H9 (cell line): ENCODE data around the gene PLN. TPM values are rescaled to one million over a fixed set of nuclear protein-coding genes. Genes with fewer than 3 reads are reported as not detected.

ENCODE experiments used
- DNase-seq: peaks from one replicate; pipeline ENCODE4 v3.0.0-alpha.2; 2017
- H2AFZ ChIP-seq: one replicate; pipeline ENCODE4 v1.6.1; 2013; ENCODE audit warnings: mild to moderate bottlenecking, low read length, control low read depth, moderate library complexity
- H2AK5ac ChIP-seq: 2 replicates; pipeline ENCODE4 v1.6.1; 2013; ENCODE audit warnings: low read length, control low read depth, mixed read lengths; ENCODE audit not compliant: insufficient read length
- H2BK120ac ChIP-seq: one replicate; pipeline ENCODE4 v1.6.1; 2013; ENCODE audit warnings: low read depth, mild to moderate bottlenecking, low read length, control low read depth, inconsistent platforms; ENCODE audit not compliant: poor library complexity, severe bottlenecking
- H2BK12ac ChIP-seq: 2 replicates; pipeline ENCODE4 v1.6.1; 2013; ENCODE audit warnings: low read length, control low read depth, mixed read lengths, low read depth; ENCODE audit not compliant: insufficient read length
- H2BK15ac ChIP-seq: 2 replicates; pipeline ENCODE4 v1.6.1; 2013; ENCODE audit warnings: low read depth, low read length, control low read depth
- H2BK20ac ChIP-seq: one replicate; pipeline ENCODE4 v1.6.1; 2013; ENCODE audit warnings: low read depth, mild to moderate bottlenecking, low read length, control low read depth, inconsistent platforms; ENCODE audit not compliant: poor library complexity, severe bottlenecking
- H2BK5ac ChIP-seq: 2 replicates; pipeline ENCODE4 v1.6.1; 2013; ENCODE audit warnings: low read length, control low read depth, mixed read lengths; ENCODE audit not compliant: insufficient read length
- H3K14ac ChIP-seq: 2 replicates; pipeline ENCODE4 v1.6.1; 2013; ENCODE audit warnings: low read length, control low read depth; ENCODE audit not compliant: insufficient read depth
- H3K18ac ChIP-seq: 2 replicates; pipeline ENCODE4 v1.6.1; 2013; ENCODE audit warnings: low read depth, mild to moderate bottlenecking, mixed read lengths, low read length, control low read depth; ENCODE audit not compliant: insufficient read length
- H3K23ac ChIP-seq: 2 replicates; pipeline ENCODE4 v1.6.1; 2013; ENCODE audit warnings: low read length, control low read depth, mixed read lengths, low read depth; ENCODE audit not compliant: insufficient read length
- H3K23me2 ChIP-seq: 2 replicates; pipeline ENCODE4 v1.6.1; 2013; ENCODE audit warnings: low read depth, mild to moderate bottlenecking, mixed read lengths, low read length, control low read depth; ENCODE audit not compliant: insufficient read length, poor library complexity, severe bottlenecking
- H3K27ac ChIP-seq: 2 replicates; pipeline ENCODE4 v1.5.1; 2013; ENCODE audit warnings: low read length, control low read depth, mixed read lengths, low read depth; ENCODE audit not compliant: insufficient read length
- H3K27me3 ChIP-seq: 2 replicates; pipeline ENCODE4 v1.6.1; 2013; ENCODE audit warnings: low read length, control low read depth, inconsistent platforms; ENCODE audit not compliant: insufficient read depth
- H3K4ac ChIP-seq: 2 replicates; pipeline ENCODE4 v1.6.1; 2013; ENCODE audit warnings: low read depth, mild to moderate bottlenecking, control low read depth, inconsistent platforms, low read length, moderate library complexity
- H3K4me1 ChIP-seq: 2 replicates; pipeline ENCODE4 v1.6.1; 2013; ENCODE audit warnings: low read length, control low read depth, inconsistent platforms; ENCODE audit not compliant: insufficient read depth
- H3K4me2 ChIP-seq: 2 replicates; pipeline ENCODE4 v1.6.1; 2013; ENCODE audit warnings: low read length, control low read depth, mixed read lengths; ENCODE audit not compliant: insufficient read length, insufficient read depth
- H3K56ac ChIP-seq: 2 replicates; pipeline ENCODE4 v1.6.1; 2013; ENCODE audit warnings: low read depth, mild to moderate bottlenecking, mixed read lengths, low read length, control low read depth; ENCODE audit not compliant: insufficient read length
- H3K79me1 ChIP-seq: 2 replicates; pipeline ENCODE4 v1.6.1; 2013; ENCODE audit warnings: low read depth, mild to moderate bottlenecking, moderate library complexity, low read length, control low read depth, inconsistent platforms; ENCODE audit not compliant: insufficient read depth, poor library complexity, severe bottlenecking
- H3K79me2 ChIP-seq: 2 replicates; pipeline ENCODE4 v1.6.1; 2013; ENCODE audit warnings: low read length, control low read depth, inconsistent platforms; ENCODE audit not compliant: insufficient read depth
- H3K9ac ChIP-seq: 2 replicates; pipeline ENCODE4 v1.6.1; 2013; ENCODE audit warnings: low read length, control low read depth, mixed read lengths; ENCODE audit not compliant: insufficient read length; ENCODE audit errors: extremely low read depth
- H3K9me3 ChIP-seq: one replicate; pipeline ENCODE4 v1.6.1; 2013; ENCODE audit warnings: low read depth, low read length, inconsistent platforms; ENCODE audit not compliant: control insufficient read depth
- H3T11ph ChIP-seq: one replicate; pipeline ENCODE4 v1.6.1; 2013; ENCODE audit warnings: mild to moderate bottlenecking, low read length, control low read depth, inconsistent platforms
- H4K20me1 ChIP-seq: one replicate; pipeline ENCODE4 v1.6.1; 2013; ENCODE audit not compliant: control insufficient read depth, insufficient read length, insufficient read depth
- H4K5ac ChIP-seq: 2 replicates; pipeline ENCODE4 v1.6.1; 2013; ENCODE audit warnings: low read depth, mild to moderate bottlenecking, mixed read lengths, low read length, control low read depth; ENCODE audit not compliant: insufficient read length
- H4K8ac ChIP-seq: replicated peaks from 2 replicates; pipeline ENCODE4 v1.6.1; 2013; ENCODE audit warnings: low read length, control low read depth, mixed read lengths, low read depth; ENCODE audit not compliant: insufficient read length
- H4K91ac ChIP-seq: 2 replicates; pipeline ENCODE4 v1.6.1; 2013; ENCODE audit warnings: low read depth, mild to moderate bottlenecking, moderate library complexity, mixed read lengths, low read length, control low read depth; ENCODE audit not compliant: insufficient read length
- H3K27ac Mint-ChIP-seq, 3 experiments: 2 replicates in 2 of 3; 3 replicates in 1 of 3; pipeline ENCODE4 v1.8.0; 2020 to 2021; ENCODE audit warnings: mixed read lengths in 3 of 3, mild to moderate bottlenecking in 1 of 3, moderate library complexity in 1 of 3
- H3K27me3 Mint-ChIP-seq: 2 replicates; pipeline ENCODE4 v1.8.0; 2021; ENCODE audit warnings: low read depth, mild to moderate bottlenecking, moderate library complexity, mixed read lengths
- H3K36me3 Mint-ChIP-seq, 3 experiments: 2 replicates in 2 of 3; 3 replicates in 1 of 3; pipeline ENCODE4 v1.8.0; 2020 to 2021; ENCODE audit warnings: low read depth in 3 of 3, mixed read lengths in 3 of 3; ENCODE audit not compliant: insufficient read depth in 1 of 3
- H3K4me1 Mint-ChIP-seq, 2 experiments: 2 replicates each; pipeline ENCODE4 v1.8.0; 2020; ENCODE audit warnings: mixed read lengths in 2 of 2
- H3K4me3 Mint-ChIP-seq, 2 experiments: 2 replicates in 1 of 2; 3 replicates in 1 of 2; pipeline ENCODE4 v1.8.0; 2020 to 2021; ENCODE audit warnings: mild to moderate bottlenecking in 2 of 2, mixed read lengths in 2 of 2, moderate library complexity in 1 of 2
- H3K9me3 Mint-ChIP-seq, 2 experiments: 2 replicates in 1 of 2; 3 replicates in 1 of 2; pipeline ENCODE4 v1.8.0; 2020; ENCODE audit warnings: mild to moderate bottlenecking in 2 of 2, mixed read lengths in 2 of 2, moderate library complexity in 1 of 2
- WGBS: extraction: QIAGEN DNeasy Blood & Tissue Kit; methylation state at CpG from one replicate; pipeline ENCODE4 v1.1.7; 2013; ENCODE audit warnings: missing lambda C conversion rate, low lambda C conversion rate, mixed read lengths; ENCODE audit not compliant: insufficient read length; ENCODE audit errors: extremely low coverage; 5-methylcytosine and 5-hydroxymethylcytosine counted together
- total RNA-seq: library from RNA; stranded (reverse); gene quantifications from 2 replicates; pipeline ENCODE4 v1.2.1, GENCODE V29; 2021
- TF ChIP-seq, protein P1 (sequence below): fragments of 200-600 bp; sonication (generic); conservative IDR thresholded peaks from 3 replicates; pipeline ENCODE4 v1.8.0; 2021; ENCODE audit warnings: antibody characterized with exemption, mild to moderate bottlenecking

PLN gene
- total RNA-seq, 1 experiment from 2014 or later: not detected

DNA sequence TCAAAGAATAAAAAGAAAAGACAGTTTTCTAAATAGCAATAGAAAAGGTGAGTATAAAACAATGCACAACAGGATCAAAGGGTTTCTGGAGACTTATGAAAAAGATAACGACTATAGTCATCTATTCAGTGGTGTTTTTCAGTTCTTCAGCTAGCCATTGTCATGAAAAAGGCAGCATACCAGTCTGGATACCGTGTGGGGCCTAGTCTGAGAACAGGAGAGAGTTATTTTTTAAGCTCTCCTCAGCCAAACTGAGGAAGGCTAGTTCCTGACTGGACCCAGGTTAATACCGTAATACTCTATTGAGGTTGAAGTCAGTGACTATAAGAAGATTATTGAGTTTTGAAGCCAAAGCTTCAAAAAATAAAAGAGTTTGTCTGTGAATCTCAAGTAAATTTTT lies 49.5 kb downstream of the PLN start:
- no peak overlapping the region for H3K4me2 ChIP-seq
- WGBS: no CpG with 5 or more reads among the region's 3 CpGs
- no peak overlapping the region for H3K14ac ChIP-seq
- H2BK5ac ChIP-seq: no peak overlapping the region
- no peak overlapping the region for H2BK12ac ChIP-seq
- no peaks in the 10 kb centered on the region for H3K27me3 ChIP-seq
- no peak overlapping the region for H3K4ac ChIP-seq
- peaks cover 2% of the 10 kb centered on the region for H3K79me1 ChIP-seq
- no peak overlapping the region for H2AK5ac ChIP-seq
- H3K23ac ChIP-seq: no peak overlapping the region
- no peak overlapping the region for H4K91ac ChIP-seq
- H4K20me1 ChIP-seq: no peaks in the 10 kb centered on the region
- no peaks in the 10 kb centered on the region; the same call in 1 of the 2 replicates for H3K4me1 ChIP-seq
- no peak overlapping the region for H3K4me3 Mint-ChIP-seq
- no peak overlapping the region for H3T11ph ChIP-seq
- TF ChIP-seq, protein P1, sequence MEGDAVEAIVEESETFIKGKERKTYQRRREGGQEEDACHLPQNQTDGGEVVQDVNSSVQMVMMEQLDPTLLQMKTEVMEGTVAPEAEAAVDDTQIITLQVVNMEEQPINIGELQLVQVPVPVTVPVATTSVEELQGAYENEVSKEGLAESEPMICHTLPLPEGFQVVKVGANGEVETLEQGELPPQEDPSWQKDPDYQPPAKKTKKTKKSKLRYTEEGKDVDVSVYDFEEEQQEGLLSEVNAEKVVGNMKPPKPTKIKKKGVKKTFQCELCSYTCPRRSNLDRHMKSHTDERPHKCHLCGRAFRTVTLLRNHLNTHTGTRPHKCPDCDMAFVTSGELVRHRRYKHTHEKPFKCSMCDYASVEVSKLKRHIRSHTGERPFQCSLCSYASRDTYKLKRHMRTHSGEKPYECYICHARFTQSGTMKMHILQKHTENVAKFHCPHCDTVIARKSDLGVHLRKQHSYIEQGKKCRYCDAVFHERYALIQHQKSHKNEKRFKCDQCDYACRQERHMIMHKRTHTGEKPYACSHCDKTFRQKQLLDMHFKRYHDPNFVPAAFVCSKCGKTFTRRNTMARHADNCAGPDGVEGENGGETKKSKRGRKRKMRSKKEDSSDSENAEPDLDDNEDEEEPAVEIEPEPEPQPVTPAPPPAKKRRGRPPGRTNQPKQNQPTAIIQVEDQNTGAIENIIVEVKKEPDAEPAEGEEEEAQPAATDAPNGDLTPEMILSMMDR: no peak
- H3K27ac Mint-ChIP-seq: peak overlapping the region in 2 of 3 experiments; percentile 10 to 70; a peak in 1 of 7 replicates
- no peak overlapping the region for H3K9ac ChIP-seq
- H3K27ac ChIP-seq: no peak overlapping the region
- peaks cover 0 to 1% (median 0%) of the 10 kb centered on the region in 3 experiments; a peak in 3 of 7 replicates for H3K36me3 Mint-ChIP-seq
- H2AFZ ChIP-seq: no peak overlapping the region
- H2BK20ac ChIP-seq: no peak overlapping the region
- H3K4me1 Mint-ChIP-seq: peaks cover 24 to 27% of the 10 kb centered on the region in 2 experiments
- no peak overlapping the region for H4K8ac ChIP-seq
- no peak overlapping the region for H2BK120ac ChIP-seq
- DNase-seq: no peak
- no peaks in the 10 kb centered on the region for H3K27me3 Mint-ChIP-seq
- H3K9me3 ChIP-seq: no peaks in the 10 kb centered on the region
- no peak overlapping the region for H2BK15ac ChIP-seq
- no peak overlapping the region for H3K56ac ChIP-seq
- no peaks in the 10 kb centered on the region; a peak in 2 of 5 replicates for H3K9me3 Mint-ChIP-seq
- H3K23me2 ChIP-seq: no peaks in the 10 kb centered on the region
- H3K79me2 ChIP-seq: no peaks in the 10 kb centered on the region
- no peak overlapping the region for H3K18ac ChIP-seq
- H4K5ac ChIP-seq: no peak overlapping the region
